GM12892 (cell line): ENCODE results near the gene MGAT4A.

Source experiments
- POLR2A ChIP-seq: IDR thresholded peaks from 2 replicates; pipeline ENCODE4 v1.6.1; 2011; ENCODE audit warnings: low read depth, low read length, control low read depth
- POLR2AphosphoS5 ChIP-seq: IDR thresholded peaks from 2 replicates; pipeline ENCODE4 v1.6.1; 2011; ENCODE audit warnings: low read depth, low read length, control low read depth
- TAF1 ChIP-seq: IDR thresholded peaks from 2 replicates; pipeline ENCODE4 v1.6.1; 2011; ENCODE audit warnings: low read depth, mild to moderate bottlenecking, control low read depth, low read length, borderline replicate concordance

DNA sequence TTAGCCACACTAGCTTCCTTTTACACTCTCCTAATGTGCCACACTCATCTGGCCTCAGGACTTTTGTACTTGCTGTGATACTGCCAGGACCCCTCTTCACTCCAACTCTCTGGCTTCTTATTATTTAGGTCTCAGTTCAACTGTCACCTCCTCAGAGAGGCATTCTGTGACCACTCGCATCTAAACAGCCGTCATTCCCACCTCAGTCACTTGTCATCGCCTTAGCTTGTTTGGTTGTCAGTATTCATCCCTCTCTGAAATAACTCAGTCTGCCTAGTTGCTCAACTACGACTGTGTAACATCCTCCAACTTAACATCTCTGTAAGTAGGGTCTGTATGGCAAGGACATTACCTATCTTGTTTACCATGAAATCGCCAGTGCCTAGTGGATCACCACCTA is 27.2 kb downstream of the MGAT4A start:
- no peak for TF ChIP-seq POLR2A
- TF ChIP-seq POLR2AphosphoS5 = no peak
- no peak for TF ChIP-seq TAF1
